Right lobe of liver (tissue), 6 donors: ENCODE data around the gene NID2. TPM values are rescaled to one million over a fixed set of nuclear protein-coding genes. Genes with fewer than 3 reads are reported as not detected.

Experiments
- ATAC-seq, 4 donors: fragments of 200-7000 bp; cut with Tn5 transposase; one replicate each; pipeline ENCODE4 v1.9.1; 2020; ENCODE audit warnings: mild to moderate bottlenecking in 4 of 4, moderate library complexity in 4 of 4
- DNase-seq, 3 donors: peaks; one replicate each; pipeline ENCODE4 v3.0.0-alpha.2; 2020
- H3K27ac ChIP-seq, 3 donors: fragments of 200-600 bp; one replicate each; pipeline ENCODE4 v1.8.0; 2022
- H3K27me3 ChIP-seq, 2 donors: fragments of 200-600 bp; one replicate each; pipeline ENCODE4 v1.8.0; 2022
- H3K36me3 ChIP-seq, 4 donors: fragments of 200-600 bp; sonication (generic) in 1 of 4; one replicate each; pipeline versions ENCODE4 v1.5.1 to v1.8.0; 2017 to 2022; ENCODE audit warnings: control low read depth in 1 of 4
- H3K4me1 ChIP-seq, 4 donors: fragments of 200-600 bp; sonication (generic) in 1 of 4; one replicate each; pipeline versions ENCODE4 v1.5.1 to v1.8.0; 2017 to 2022; ENCODE audit warnings: control low read depth in 1 of 4
- H3K4me3 ChIP-seq, 3 donors: fragments of 200-600 bp; one replicate each; pipeline ENCODE4 v1.8.0; 2022
- H3K9me3 ChIP-seq, 4 donors: fragments of 200-600 bp; sonication (generic) in 1 of 4; one replicate each; pipeline versions ENCODE4 v1.5.1 to v1.8.0; 2017 to 2022; ENCODE audit warnings: control low read depth in 1 of 4
- POLR2A ChIP-seq: fragments of 450-650 bp; IDR thresholded peaks from one replicate; pipeline ENCODE4 v1.6.1; 2017; ENCODE audit warnings: antibody characterized with exemption, mild to moderate bottlenecking
- whole genome bisulfite sequencing: methylation state at CpG from one replicate; pipeline ENCODE4 v1.1.6; 2018; ENCODE audit warnings: low coverage, low lambda C conversion rate; ENCODE audit not compliant: insufficient coverage; ENCODE audit errors: missing lambda C conversion rate; 5-methylcytosine and 5-hydroxymethylcytosine counted together
- intact Hi-C, 2 donors: fragments of 100-400 bp; cut with DNase I; formaldehyde crosslinking; loops; one replicate each; pipeline versions ENCODE4 v1.11.2 to v1.14.1; 2022
- total RNA-seq, 6 experiments: library from RNA; depleted of rRNA in 2 of 6; stranded (reverse); fragments of >200 nt in 2 of 6; fragmentation: NEBNext Ultra II Directional in 3 of 6; extraction: Animal tissue kit (Norgen Biotek cat#: 25700) in 3 of 6; gene quantifications; one replicate each; pipeline versions ENCODE4 v1.1.0 to v1.2.4, GENCODE V29; 2016 to 2023
- TF ChIP-seq, protein P1 (sequence below), 4 donors: fragments of 200-600 bp in 3 of 4; fragments of 450-650 bp in 1 of 4; IDR thresholded peaks; one replicate each; pipeline versions ENCODE4 v1.5.1 to v1.8.0; 2016 to 2022; ENCODE audit warnings: antibody characterized with exemption in 4 of 4, mild to moderate bottlenecking in 2 of 4
- donor health status: DM: no; HTN: yes; CAD: no.
- donor health status: DM: no; HTN: no; CAD: no.
- donor health status: DM: no; HTN: no; CAD: no.
- donor health status: DM: no; HTN: yes; CAD: no.
- donor health status: DM: no; HTN: yes; CAD: no.

NID2 gene
- total RNA-seq, 6 experiments from 2014 or later = 1.7 to 12.9 (median 4.5) TPM

DNA sequence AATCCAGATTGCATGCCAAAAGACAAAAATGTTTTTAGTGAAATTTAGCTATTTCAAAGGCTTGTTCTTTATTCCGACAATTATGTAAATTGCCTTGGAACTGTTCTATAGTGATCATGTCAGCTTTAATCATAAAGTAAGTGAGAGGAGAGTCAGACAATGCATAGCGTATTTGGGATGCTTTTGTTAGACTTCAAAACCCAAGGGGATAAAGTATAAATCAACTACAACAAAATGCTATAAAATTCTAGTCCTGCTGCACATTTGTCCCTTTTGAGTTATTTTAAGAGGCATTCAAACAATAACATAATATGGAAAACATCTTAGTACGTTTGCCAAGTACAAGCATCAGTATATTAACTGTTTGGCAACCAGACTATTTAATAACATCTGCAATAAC is 68.2 kb downstream of the NID2 start:
- Histone ChIP-seq H3K36me3 (peaks cover 0 to 30% (median 19%) of the 10 kb centered on the region in 4 donors), H3K27me3 (no peaks in the 10 kb centered on the region), H3K27ac (no peak overlapping the region), H3K4me1 (peaks cover 0 to 20% (median 7%) of the 10 kb centered on the region in 4 donors), H3K4me3 (no peak overlapping the region), H3K9me3 (no peaks in the 10 kb centered on the region)
- no peak for TF ChIP-seq POLR2A
- TF ChIP-seq, protein P1, sequence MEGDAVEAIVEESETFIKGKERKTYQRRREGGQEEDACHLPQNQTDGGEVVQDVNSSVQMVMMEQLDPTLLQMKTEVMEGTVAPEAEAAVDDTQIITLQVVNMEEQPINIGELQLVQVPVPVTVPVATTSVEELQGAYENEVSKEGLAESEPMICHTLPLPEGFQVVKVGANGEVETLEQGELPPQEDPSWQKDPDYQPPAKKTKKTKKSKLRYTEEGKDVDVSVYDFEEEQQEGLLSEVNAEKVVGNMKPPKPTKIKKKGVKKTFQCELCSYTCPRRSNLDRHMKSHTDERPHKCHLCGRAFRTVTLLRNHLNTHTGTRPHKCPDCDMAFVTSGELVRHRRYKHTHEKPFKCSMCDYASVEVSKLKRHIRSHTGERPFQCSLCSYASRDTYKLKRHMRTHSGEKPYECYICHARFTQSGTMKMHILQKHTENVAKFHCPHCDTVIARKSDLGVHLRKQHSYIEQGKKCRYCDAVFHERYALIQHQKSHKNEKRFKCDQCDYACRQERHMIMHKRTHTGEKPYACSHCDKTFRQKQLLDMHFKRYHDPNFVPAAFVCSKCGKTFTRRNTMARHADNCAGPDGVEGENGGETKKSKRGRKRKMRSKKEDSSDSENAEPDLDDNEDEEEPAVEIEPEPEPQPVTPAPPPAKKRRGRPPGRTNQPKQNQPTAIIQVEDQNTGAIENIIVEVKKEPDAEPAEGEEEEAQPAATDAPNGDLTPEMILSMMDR (IDR thresholded peaks at IDR 0.05) = no peak
- 80% methylated on average over 3 of the region's 3 CpGs for WGBS
- DNase-seq (no peak), ATAC-seq (no peak)
- intact Hi-C loops = no loop called here

DNA sequence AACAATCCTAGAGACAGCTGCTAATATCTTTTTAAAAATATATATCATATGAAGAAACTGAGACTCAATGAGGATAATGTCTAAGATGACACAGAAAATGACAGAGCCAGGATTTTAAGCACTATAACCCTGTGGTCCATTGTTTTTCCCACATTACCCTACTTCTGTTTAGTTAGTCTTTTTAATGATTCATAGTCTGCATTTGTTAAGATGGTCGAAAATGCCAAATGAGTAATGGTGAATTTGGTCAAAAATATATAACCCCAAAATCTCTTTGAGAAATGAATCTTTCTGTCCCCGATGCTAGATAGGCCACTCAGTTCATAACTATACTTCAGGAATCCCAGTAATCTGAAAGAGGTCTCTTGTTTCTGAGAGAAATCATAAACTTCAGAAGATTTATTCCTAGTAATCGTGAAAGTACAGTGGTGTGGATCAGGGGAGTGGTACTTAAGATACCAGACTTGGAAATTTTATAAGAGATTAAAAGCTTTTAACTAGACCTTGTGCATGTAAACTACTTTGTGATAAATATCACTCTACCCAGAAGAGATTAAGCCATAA is 68.8 kb downstream of the NID2 start:
- Histone ChIP-seq H3K27me3 (no peaks in the 10 kb centered on the region), H3K9me3 (no peaks in the 10 kb centered on the region), H3K4me3 (no peak overlapping the region), H3K4me1 (peaks cover 0 to 20% (median 5%) of the 10 kb centered on the region in 4 donors), H3K27ac (no peak overlapping the region), H3K36me3 (peaks cover 0 to 32% (median 19%) of the 10 kb centered on the region in 4 donors)
- TF ChIP-seq, protein P1 (IDR thresholded peaks at IDR 0.05) = no peak
- TF ChIP-seq POLR2A = no peak
- no peak for ATAC-seq
- DNase-seq = no peak
- WGBS = 78% methylated on average over 3 of the region's 3 CpGs
- intact Hi-C loops = no loop called here

DNA sequence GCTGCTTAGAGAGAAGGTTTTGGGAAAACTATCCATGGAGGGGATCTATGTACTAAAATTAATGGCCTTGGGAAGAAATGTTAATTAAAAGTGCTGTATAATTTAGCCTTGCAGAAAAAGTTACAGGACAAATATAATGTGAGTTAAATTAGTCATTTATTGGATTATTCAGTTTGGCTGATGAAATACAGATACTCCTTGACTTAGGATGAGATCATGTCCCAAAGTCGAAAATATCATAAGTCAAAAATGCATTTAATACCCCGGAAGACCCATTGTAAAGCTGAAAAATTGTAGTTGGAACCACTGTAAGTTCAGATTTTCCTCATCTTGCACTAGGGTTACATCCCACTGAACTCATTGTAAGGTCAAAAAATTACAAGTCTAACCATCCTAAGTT is 69.8 kb downstream of the NID2 start:
- H3K4me3 ChIP-seq = no peak overlapping the region
- intact Hi-C loops = no loop called here
- ATAC-seq (no peak), DNase-seq (no peak)
- TF ChIP-seq, protein P1 (IDR thresholded peaks at IDR 0.05) = no peak
- no peak for TF ChIP-seq POLR2A
- no peaks in the 10 kb centered on the region for H3K9me3 ChIP-seq
- H3K36me3 ChIP-seq = peaks cover 0 to 32% (median 13%) of the 10 kb centered on the region in 4 donors
- no peaks in the 10 kb centered on the region for H3K27me3 ChIP-seq
- H3K4me1 ChIP-seq = peaks cover 0 to 20% (median 5%) of the 10 kb centered on the region in 4 donors
- 94% methylated on average over 2 of the region's 2 CpGs for WGBS
- no peak overlapping the region for H3K27ac ChIP-seq

DNA sequence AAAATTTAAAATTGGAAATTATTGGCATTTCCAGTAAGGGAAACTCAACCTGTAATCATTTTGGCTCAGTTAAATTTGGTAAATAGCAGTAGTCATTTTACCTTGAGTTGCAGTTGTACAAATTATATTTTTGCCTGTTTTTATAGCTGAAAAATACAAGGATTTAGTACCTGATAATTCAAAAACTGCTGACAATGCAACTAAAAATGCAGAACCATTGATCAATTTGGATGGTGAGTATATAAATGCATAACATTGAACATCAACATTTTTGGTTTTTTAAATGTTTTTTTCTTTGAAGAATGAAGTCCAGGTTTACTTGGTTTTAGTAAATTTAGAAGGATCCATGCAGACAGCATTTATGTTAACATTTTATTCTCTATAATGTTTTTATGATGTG is 70.5 kb downstream of the NID2 start:
- no peak overlapping the region for H3K27ac ChIP-seq
- no peaks in the 10 kb centered on the region for H3K9me3 ChIP-seq
- intact Hi-C loops = no loop called here
- no peak overlapping the region for H3K4me3 ChIP-seq
- H3K36me3 ChIP-seq = peaks cover 0 to 36% (median 15%) of the 10 kb centered on the region in 4 donors
- H3K4me1 ChIP-seq = peaks cover 0 to 16% (median 3%) of the 10 kb centered on the region in 4 donors
- no peak for DNase-seq
- no peaks in the 10 kb centered on the region for H3K27me3 ChIP-seq
- ATAC-seq = no peak
- no peak for TF ChIP-seq POLR2A
- TF ChIP-seq, protein P1 (IDR thresholded peaks at IDR 0.05) = no peak
